Stimulated activated CD4-positive, alpha-beta T cell treated with anti-CD3 and anti-CD28 coated beads, Interleukin-2, amount 100 ng/mL, for 24 hours (primary cell): ENCODE results near the gene SMIM30.
"Not testable (repeated sequence)": the region's sequence is repeated elsewhere in the genome, so short reads cannot be mapped to it uniquely, and the experiment has no call there.

Experiments used
- DNase-seq, 2 donors: peaks; one replicate each; pipeline ENCODE4 v3.0.0-alpha.2; 2020

SMIM30 gene, protein sequence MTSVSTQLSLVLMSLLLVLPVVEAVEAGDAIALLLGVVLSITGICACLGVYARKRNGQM

GRCh38 chr7:113118074-113118959, at the start of gene SMIM30:
Gene SMIM30 (minus strand): TSS chr7:113118554. CDS start chr7:113117578, 976 bp downstream.
- DNase-seq: peak; percentile 87 to 90

DNA sequence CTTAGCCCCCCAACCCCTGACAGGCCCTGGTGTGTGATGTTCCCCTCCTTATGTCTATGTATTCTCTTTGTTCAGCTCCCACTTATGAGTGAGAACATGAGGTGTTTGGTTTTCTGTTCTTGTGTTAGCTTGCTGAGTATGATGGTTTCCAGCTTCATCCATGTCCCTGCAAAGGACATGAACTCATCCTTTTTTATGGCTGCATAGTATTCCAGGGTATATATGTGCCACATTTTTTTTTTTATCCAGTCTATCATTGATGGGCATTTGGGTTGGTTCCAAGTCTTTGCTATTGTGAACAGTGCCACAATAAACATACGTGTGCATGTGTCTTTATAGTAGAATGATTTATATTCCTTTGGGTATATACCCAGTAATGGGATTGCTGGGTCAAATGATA, 47.8 kb upstream of the SMIM30 start:
- DNase-seq: not testable (repeated sequence)

GRCh38 chr7:113161050-113161449, 42.7 kb upstream of the SMIM30 start:
- DNase-seq: no peak

DNA sequence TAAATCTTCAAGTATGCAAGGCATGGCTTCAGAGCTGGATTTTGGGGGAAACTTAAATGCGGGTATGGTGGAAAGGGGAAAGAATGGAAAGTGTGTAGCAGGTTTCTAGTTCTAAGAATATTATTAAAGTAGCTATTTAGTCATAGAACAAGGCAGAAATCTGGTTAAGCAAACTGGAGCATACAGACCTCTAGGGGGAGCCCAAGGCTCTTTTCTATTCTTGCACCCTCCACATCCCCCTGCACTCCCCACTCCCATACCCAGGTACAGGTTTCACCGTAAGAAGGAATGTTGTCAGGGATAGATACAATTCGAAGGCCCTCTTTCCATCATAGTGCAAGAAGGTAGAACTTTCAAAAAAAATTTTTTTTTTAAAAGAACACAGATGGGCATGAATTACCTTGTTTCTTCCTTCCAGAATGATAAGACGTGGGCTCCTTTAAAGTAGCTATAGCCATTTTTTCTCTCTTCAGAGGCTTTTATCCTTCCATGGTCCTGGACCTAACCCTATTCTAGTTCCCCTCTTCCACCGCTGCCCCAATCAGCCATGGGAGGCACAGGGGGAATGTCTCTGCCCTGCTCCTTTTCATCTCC, 41.5 kb upstream of the SMIM30 start:
- peak in 1 of 2 donors; percentile 0 for DNase-seq

GRCh38 chr7:113158756-113159155, 40.4 kb upstream of the SMIM30 start:
- no peak for DNase-seq

DNA sequence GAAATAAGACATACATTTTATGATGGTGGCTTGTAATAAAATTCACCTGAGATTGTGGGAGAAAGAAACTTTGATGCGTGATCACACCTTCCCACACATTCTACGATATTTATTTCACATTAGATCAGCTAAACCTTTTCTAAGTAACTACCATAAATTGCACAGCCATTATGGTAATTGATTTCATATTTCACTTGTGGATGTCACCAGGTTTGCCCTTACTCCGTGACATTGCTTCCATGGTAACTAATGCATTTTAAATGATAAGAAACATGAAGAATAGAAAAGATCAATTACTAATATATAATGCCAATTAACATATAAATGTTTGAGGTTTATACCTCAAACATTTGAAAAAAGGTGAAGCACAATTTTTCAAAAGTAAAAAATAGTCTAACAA, 35.8 kb upstream of the SMIM30 start:
- no peak for DNase-seq

DNA sequence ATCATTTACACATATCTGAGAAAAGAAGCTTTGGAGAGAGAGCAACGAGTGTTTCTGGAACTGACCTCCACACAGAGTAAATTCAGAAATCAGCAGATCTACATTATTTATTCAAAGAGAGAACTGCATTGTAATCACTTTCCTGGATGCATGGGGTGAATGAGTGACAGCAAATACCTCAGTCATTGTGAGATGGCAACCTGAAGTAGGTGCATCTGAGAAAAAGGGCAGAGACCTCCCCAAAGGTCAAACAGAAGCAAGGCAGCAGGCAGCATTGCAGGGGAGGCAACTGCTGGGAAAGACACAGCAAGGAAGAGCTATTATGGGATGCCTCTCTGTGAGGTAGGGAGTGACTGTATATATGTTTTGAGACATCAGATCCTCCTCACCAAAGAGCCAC, 26.5 kb upstream of the SMIM30 start:
- DNase-seq: no peak

- no peak for DNase-seq
Measured at GRCh38 chr7:113143486-113144257, 25.3 kb upstream of the SMIM30 start.

DNA sequence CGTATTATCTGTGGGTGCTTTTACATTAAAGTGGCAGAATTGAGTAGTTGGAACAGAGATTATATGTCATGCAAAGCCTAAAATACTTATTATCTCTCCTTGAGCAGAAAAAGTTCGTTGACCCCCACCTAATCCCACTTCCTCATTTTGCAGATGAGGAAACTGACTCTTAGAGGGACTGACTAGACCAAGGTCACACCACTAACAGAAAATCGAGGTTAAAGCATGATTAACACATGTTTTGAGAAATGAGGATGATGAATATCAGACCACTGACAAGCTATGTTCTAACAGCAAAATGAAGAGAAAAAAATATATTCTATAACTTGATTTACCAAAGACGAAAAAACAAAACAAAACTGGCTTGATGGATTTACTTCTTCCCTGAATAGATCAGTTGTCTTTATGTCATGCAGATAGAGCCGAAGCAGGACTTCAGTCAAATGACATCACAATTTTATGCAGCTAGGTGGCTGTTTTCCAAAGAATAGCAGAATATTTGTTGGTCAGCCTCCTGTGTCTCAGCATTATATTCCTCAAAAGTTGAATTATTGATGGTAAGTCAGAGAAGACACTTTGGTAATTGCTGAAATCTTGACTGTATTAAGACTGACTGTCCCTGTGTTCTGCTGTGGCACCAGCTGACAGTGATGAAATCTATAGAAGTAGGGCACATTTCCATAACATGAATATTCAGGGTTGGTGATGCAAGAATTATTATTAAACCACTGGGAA, 24.2 kb upstream of the SMIM30 start:
- DNase-seq: no peak

DNA sequence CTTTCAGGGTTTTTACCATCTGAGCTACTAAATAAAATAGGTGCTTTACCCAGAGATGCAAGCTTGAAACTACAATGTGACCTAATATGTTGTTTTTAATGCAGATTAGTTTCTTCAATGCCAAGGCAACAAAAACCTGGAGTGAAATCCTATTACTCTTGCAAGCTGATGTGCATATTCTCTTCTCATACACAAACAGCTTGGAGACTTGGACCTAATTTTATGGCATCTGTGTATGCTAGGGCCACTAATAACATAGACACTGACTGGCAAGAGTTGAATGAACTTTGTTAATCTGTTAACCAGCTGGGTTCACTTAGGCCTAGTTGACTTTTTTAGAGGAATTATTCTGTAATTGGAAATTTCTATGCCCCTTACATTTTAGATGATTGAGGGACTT, 23.4 kb upstream of the SMIM30 start:
- no peak for DNase-seq

- DNase-seq: no peak
Measured at GRCh38 chr7:113140956-113141355, 22.6 kb upstream of the SMIM30 start.

DNA sequence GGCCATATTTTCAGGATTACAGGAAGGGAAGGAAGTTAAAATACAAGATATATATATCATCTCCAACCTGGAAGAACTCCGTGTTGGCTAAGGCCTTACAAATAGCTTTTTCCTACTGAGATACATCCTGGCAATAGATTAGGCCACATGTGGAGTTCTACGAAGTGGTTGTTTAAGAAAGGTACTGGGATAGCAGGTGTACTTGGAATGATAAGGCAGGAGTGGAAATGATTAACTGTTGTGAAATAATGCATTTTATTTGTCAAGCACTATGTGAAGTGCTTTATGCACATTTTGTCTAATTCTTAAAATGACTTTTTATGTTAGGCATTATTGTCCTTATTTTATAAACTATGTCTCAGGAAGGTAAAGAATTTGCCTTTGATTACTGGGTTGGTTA, 18.9 kb upstream of the SMIM30 start:
- no peak for DNase-seq

DNA sequence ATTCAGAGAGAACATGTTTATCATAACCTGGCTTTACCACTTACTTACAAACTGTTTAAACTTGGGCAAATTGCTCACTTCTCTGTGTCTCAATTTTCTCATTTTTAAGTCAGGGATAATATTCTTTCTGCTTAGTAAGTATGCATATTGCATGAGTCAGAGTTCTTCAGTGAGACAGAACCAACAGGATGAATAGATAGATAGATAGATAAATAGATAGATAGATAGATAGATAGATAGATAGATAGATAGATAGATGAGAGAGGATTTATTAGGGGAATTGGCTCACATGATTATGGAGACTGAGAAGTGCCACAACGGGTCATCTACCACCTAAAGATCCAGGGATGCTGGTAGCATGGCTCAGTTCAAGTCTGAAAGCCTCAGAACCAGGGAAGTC, 15.7 kb upstream of the SMIM30 start:
- DNase-seq: no peak

DNA sequence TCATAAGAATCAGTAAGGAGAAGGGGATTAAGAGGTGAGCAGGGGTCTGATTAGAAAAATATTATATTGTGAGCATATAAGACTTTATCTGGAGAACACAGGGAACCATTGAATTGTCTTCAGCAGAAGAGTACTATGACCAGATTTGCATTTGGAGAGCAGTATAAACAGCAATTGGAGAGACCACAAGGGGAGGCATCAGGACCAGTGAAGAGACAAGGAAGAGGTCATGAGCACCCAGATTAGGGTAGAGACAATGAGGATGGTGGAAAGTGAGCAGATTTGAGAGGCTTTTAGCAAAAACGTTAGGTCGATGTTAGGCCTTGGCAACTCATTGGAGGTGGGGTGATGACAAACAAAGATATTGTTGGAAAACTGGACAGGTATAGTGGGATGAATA, 13.0 kb upstream of the SMIM30 start:
- no peak for DNase-seq

- no peak for DNase-seq
Measured at GRCh38 chr7:113128031-113128430, 9.7 kb upstream of the SMIM30 start.

DNA sequence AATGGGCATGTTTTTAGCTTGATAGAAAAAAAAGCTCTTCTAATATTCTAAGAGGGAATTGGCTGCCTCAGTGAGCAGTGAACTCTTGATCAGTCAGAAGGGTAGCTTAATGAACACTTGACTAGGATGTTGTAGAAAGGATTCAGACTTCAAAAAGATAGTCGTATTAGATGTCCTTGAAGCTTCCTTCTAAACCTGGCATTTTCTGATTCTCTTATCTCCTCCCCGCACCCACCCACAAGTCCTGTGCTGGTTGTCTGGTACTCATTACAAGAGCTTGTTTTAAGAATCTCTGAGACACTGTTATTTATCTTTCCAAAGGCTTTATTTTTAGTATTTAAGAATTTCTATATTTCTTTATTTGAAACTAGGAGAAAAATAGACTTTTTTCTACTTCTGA, 7.4 kb upstream of the SMIM30 start:
- DNase-seq: no peak

DNA sequence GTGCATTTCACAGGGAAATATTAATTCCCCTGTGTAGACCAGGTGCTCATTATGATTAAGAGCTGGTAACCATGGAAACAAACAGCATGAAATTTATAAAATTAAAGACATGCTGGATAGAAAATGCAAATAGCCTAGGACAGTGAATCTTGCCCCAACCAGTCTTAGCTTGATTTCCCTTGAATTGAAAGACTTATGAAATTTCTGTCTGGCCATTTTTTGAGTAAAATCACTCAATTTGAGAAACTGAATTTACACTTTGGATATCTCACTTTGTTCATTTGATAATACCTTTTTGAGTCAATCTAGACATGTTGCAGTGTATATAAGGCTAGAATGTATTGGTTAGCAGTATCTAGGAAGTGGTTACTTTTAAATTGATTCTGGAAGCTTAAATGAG, 4.4 kb upstream of the SMIM30 start:
- no peak for DNase-seq

DNA sequence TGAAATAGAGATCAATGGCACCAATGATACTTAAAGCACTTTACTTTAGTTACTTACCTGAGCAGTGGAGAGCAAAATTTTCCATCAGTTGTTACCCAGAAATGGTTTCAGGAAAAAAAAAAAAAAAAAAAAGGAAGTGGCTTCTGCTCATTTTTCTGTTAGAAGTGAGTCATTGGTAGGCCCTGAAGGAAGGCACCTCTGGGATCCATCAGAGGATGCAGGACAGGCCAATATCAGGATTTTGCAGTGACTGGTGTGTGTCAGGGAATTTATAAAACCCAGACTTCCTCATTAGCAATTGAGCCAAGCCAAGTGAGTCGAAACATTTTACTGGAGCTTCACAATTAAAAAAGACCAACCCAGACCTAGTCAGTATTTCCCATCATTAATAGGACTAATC, 2.3 kb upstream of the SMIM30 start:
- no peak for DNase-seq

GRCh38 chr7:113119429-113119828, 1.1 kb upstream of the SMIM30 start:
- DNase-seq: no peak

GRCh38 chr7:113117374-113117774, 980 bp downstream of the SMIM30 start:
- not testable (repeated sequence) for DNase-seq

DNA sequence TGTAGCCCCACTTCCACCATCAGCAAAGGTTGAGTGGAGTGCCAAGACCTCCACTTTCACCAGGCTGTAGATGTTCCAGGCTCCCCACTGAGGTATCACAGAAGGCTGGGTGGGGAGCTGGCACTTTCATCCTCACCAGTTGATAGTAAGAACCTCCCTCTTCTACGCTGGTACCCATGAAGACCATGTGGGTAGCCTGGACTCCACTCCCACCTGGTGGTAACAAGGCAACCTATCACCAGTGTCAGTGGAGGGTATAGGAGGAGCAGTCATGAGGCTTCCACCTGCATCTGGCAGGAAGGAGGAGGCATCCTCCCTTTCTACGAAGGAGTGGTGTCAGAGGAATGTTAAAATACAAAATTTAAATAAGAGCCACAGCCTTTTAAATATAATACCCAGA, 4.4 kb downstream of the SMIM30 start:
- DNase-seq: no peak

GRCh38 chr7:113109718-113110117, 8.6 kb downstream of the SMIM30 start:
- DNase-seq: no peak

- DNase-seq: no peak
Measured at GRCh38 chr7:113100121-113100603, 18.2 kb downstream of the SMIM30 start.
